ENCODE measurements around the gene CROCC.

Gene CROCC

DNA sequence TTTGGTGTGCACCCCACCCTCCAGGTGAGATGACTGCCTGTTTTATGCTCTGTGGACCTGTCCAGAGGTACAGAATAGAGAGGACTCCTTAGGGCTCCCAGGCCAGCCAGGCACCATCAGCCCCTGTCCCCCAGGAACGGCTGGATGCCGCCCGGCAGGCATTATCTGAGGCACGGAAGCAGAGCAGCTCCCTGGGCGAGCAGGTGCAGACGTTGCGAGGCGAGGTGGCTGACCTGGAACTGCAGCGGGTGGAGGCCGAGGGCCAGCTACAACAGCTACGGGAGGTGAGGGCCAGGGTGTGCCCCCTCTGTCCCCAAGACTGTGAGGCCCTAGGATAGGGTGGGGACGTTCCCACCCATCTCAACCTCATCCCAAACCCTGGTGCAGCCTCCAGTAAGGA, 47.9 kb downstream of the CROCC start:
- DNase-seq = no peak

DNA sequence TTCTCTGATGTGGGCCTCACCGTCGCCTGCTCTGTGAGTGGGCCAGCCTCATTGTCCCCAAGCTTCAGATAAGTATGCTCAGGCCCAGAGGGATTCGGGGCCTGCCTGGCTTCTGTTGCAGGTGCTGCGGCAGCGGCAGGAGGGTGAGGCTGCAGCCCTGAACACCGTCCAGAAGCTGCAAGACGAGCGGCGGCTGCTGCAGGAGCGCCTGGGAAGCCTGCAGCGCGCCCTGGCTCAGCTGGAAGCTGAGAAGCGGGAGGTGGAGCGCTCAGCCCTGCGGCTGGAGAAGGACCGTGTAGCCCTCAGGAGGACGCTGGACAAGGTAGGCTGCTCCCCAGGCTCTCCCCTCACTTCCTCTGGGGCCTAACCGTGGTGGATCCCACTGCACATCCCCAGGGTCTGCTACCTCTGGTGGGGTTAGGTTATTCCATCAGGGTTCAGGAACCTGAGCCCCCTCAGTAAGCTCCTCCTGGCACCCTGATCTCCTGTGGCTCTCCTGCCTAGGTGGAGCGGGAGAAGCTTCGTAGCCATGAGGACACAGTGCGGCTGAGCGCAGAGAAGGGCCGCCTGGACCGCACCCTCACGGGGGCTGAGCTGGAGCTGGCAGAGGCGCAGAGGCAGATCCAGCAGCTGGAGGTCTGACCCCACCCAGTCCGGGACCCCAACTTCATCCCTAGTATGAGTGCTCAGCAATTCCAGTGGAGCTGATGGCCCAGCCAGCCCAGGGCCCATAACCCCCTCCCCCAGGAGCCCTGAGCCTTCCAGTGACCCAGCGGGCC, 48.6 kb downstream of the CROCC start:
- no peak for DNase-seq

DNA sequence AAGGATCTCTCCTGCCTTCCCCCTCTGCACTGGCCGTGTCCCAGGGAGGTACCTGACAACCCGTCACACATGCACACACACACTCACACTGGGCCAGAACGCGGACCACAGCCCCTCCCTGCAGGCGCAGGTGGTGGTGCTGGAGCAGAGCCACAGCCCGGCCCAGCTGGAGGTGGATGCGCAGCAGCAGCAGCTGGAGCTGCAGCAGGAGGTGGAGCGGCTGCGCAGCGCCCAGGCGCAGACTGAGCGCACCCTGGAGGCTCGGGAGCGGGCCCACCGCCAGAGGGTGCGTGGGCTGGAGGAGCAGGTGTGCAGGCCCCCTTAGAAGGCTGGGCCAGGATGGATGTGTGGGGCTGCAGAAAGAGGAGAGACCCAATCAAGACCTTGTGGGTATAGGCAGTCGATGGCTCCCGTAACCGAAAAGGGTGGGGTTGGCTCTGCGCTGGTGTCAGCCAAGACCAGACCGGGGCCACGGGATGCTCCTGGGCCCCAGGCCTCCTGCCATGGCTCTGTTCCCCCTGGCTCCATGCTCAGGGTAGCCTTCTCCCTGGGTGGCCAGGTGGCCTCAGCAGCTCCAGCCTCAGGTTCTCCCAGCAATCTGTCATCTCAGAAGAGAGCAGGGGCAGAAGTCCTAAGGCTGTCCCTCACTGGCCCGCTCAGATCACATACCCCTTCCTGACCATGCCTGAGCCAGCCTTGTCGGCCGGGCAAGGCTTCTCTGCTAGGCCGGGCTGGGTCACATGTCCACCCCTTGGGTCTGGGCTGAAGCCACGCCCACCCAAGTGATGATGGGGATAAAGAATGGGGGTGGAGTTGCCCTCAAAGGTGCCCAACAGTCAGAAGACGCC, 49.8 kb downstream of the CROCC start:
- no peak for DNase-seq

DNA sequence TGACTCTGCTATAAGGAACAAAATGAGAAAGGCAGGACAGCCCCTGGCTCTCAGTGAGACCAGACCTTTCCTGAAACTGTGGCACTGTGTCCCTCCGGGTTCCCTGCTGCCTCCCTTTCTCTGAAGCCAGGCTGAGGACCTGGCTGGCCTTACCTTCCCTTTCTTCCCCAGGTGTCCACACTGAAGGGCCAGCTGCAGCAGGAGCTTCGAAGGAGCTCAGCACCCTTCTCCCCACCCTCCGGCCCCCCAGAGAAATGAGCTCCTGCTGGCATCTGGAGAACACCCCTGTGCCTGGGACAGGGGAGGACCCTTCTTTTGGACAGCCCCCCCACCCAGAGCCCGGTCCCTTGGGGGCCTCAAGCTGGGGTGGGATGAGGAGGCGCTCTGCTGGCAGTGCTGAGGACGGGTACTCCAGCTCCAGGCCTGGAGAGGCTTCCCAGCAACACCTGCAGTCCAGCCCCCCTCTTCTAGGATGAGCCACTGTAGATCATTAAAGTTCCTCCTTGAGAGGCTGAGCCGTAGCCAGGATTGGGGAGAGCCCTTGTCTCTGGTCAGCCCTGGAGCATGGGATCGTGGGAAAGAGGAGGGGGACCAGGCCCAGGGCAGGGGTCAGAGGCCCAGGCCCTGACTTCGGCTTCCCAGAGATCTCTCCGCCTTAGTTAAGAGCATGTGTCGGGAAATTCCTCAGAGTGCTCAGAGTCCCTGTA, 50.6 kb downstream of the CROCC start:
- DNase-seq = no peak

DNA sequence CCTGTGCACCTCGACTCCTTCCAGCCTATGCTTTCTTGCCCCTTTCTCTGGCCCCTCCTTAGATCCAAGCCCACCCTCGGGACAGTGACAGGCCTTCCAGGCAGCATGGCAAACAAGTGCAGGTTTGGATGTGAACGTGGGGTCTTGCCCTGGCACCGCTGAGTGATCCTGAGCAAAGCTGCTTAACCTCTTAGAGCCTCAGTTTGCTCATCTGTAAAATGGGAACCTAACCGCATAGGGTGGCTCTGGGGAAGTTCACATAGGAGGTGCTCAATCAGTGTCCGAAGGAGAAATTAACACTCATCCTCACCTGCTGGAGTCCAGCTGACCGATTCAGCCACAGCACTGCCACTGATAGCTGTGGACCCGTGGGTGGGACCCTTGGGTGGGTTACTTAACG, 51.5 kb downstream of the CROCC start:
- DNase-seq = no peak

DNA sequence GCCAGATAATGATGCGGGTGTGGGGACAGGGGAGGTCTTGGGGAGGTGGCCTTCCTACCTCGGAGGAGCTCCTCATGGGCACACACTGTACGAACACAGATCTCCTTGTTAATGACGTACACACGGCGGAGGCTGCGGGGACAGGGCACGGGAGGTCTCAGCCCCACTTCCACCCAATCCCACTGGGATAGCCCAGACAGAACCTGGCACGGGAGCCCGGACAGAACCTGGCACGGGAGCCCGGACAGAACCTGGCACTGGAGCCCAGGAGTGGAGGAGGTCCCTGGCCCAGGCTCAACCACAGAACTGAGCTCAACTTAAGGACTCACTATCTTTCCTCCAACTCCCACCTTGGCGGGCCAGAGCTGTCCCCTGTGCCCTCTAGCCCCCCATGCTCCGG, 53.5 kb downstream of the CROCC start:
- DNase-seq = no peak

DNA sequence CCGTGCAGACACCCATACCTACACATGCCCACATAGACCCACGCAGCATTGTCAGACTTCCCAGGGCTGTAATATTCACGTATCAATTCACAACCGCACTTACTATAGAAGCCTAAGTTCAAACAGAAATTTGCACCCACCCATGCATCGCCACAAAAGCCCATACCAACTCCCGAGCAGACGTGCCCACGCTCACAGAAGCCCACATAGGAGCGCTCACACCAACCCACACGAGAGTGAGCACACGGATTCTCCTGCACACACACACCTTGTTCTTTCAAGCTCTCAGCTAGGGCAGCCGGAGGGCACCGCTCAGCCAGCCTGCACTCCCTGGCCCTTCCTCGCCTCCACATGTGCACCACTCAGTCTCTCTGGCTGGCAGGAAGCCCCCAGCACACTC, 54.1 kb downstream of the CROCC start:
- no peak for DNase-seq

DNA sequence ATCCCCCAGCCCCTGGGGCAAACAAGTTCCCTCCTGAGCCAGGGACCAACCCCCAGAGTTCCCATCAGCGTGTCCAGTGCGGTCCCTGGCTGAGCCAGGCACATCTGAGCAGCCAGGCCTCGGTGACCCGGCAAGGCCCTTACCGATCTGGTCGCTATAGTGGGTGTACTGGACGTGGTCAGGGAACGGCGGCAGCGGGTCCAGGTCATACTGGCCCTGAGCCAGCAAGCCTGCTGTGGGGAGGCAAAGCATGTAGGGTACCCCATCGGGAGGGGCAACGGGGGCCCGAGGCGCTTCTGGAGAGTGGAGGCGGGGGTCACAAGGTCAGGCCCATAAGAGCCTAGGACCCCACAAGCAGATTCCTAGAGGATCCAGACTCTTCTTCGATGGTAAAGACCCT, 55.2 kb downstream of the CROCC start:
- DNase-seq = no peak

DNA sequence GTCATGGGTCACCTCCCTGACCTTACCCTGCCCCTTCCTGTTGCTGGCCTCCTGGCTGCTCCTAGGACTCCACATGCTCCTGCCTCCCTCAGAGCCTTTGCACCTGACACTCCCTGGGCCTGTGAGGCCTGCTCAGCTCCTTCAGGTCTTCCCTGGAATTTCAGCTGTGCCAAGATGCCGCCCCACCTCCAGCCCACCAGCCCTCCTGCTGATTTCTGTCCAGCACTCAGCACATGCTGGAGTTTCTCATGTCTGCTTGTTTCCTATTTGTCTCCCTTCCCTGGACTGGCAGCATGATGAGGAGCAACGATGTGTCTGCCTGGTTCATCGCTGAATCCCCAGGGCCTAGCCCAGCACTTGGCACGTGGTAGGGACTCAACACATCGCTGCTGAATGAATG, 55.6 kb downstream of the CROCC start:
- DNase-seq = no peak

DNA sequence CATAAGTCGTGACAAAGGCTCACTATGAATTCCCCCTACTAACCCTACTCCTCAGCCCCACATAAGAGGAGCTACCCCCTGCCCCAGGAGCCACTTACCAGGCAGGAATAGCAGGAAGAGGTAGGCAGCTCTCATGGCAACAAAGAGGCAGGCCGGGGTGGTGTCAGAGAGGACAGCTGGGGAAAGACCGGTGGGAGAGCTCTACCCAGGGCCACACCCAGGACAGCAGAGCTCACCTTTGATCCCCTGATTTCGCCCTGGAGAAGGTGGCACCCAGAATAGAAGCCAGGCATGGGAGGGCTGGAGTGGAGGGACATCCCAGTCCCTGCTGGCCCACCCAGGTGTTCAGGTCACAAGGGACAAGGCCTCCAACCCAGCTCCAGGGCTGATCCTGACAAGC, 56.4 kb downstream of the CROCC start:
- DNase-seq = no peak

DNA sequence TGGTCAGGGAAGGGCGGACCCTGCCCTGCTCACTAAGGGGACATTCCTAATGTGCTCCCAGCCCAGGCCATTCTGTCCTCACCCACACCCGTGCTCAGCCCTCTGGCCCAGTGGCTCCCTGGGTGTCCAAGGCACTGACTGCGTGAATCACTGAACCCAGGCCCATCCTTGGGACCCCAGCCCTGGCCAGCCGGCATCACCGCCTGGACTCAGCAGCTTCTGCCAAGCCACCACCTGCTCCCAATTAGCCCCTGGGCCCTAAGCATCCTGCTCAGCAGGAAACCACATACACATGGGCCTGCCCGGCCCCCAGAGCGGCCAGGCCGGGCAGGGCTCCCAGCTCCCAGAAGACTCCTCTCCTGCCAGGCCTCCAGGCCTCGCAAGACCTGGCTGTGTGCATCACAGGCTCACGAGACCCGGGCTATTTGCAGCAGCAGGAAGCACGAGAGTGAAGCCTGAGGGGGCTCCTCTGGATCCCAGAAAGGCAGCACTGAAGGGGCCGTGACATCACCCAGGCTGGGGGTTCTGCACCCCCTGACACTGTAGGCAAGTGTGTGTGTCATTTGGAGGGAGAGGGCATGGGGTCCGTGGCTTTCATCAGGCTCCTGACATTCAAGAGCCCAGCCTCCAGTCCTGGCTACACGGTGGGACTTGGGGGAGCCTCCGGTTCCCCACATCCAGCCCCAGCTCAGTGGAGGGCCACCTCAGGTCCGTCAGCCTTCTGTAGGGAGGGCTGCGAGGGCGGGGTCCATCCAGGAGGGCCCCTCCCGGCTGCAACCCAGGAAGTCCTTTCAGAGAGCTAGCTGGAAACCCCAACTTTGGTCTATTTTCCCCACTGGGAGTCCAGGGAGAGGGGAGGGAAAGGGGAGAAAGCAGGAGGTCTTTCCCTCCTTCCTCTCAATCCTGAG, 57.1 kb downstream of the CROCC start:
- no peak for DNase-seq

DNA sequence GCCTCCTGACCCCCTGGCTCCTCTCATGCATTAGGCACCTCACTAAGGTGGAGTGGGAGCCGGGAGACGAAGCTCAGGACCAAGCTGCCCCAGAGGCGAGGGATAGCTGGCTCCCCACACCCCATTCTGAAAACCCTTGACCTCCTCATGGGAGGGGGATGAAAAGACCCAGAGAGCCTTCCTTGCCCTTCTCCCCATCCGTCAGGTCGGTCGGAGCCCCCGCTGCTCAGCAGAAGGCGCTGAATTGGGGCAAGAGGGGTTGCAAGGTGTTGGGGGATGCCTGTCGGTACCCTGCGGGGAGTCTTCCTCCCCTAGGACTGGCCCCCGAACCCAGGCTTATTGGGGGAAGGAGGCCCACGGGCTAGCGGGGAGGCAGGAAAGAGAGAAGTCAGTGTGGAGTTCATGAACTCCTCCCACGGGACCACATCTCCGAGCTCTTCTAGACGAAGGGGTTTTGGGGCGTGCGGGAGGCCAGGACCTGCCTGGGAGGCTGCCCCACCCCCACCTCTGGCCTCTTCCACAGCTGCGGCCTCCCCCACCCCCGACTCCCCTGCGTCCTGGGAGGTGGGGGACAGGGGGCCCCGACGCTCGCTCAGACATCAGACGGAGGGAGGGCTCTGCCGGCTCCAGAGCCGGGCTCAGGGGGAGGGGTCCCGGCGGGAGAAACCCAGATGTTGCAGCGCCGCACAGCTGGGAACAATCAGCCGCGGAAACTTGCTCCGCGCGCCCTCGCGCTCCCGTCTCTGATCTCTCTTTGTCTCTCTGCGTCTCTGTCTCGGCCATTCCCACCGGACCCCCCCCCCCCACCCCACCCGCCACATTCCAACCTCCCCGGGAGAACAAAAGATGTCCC, 58.0 kb downstream of the CROCC start:
- no peak for DNase-seq

DNA sequence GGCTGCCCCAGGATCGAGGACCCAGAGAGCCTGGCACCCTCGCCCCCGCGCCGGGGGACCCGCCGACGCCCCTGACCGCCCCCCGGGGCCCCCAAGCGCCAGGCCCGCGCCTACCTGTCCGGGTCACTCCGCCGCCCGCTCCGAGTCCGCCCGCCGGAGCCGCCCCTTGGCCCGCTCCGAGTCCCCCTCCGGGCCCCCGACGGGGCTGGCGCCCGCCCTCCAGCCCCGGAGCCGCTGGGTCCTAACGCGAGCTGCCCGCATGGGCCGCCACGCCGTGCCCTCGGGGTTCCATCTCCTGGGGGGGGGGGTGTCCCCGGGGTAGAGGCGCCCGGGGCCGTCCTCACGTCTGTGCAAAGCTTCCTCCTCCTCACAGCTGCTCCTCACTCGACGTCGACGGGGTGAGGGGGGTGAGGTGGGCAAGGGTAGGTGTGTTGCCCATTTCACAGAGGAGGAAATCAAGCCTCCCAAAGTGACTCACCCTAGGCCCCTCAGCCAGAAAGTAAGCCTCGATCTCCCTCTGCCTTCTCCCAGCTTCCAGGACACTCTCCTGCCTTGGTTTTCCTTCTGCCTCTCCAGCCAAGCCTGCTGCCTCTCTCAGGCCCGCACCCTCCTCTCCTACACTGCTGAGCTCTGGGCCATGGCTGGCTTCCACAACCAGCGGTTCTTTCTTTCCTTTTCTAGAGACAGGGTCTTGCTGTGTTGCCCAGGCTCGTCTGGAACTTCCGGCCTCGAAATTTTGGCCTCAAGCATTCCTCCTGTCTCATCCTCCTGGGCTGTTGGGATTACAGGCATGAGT, 58.9 kb downstream of the CROCC start, which contains the start of gene MFAP2:
MFAP2 (minus strand) TSS at position 148 of the 796 bp plus-strand sequence. CDS start 2,347 bp downstream, outside the sequence.
- DNase-seq = no peak

DNA sequence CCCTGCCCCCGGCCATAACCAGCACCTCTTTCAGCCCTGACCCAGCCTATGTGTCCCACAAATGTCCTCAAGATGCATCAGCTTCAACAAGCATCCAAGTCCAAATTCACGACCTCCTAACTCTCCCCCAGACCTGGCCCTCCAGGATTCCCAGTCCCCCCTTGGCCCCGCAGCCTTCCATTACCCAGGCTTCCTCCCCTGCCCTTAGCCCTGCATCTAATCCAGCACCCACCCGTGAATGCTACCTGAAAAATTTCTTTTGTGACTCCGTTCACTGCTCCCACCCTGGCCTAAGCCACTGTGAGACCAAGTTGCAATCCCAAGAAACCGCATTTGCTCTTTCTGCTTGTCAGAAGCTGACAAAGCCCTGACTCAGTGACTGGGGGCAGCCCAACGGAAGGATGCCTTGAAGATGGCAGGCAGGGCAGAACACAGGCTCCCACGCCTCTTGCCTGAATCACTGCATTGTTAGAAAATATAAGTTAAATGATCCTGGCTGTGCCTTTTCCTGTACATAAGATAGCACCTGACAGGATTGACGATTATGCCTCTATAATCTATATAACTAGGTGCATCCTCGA, 59.6 kb downstream of the CROCC start:
- no peak for DNase-seq

DNA sequence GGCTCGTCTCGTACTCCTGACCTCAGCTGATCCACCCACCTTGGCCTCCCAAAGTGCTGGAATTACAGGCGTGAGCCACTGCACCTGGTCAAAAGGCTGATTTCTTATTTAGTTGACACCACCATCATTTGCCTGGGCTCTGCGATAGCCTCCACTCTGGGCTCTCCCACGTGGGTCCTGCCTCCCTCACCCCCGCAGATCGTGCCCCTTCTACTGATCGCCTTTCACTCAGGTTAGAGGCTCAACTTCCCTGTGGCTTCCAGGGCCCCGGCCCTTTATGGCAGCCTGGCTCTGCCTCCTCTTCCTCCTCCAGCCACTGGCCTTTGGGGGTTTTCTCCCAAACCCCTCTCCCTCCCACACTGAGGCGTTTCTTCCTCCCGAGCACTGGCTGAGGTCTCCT, 61.2 kb downstream of the CROCC start:
- DNase-seq = no peak

DNA sequence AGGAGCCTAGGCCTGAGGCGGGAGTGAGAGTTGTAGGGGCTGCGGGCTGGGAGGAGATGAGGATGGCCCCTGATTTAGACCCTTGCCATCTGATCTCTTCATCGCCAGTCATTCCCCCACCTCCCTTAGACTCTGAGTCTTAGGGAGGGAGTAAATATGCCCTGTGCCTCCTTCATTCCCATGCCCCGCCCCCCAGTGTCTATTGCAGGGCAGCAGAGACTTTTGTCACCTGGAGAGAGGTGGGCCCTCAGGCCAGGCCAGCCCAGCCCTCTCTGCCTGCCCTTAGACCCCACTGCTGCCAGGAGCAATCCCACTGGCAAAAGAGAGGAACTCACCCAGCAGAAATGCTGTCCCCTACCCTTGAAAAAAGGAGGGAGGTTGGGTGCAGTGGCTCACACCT, 61.9 kb downstream of the CROCC start:
- no peak for DNase-seq

DNA sequence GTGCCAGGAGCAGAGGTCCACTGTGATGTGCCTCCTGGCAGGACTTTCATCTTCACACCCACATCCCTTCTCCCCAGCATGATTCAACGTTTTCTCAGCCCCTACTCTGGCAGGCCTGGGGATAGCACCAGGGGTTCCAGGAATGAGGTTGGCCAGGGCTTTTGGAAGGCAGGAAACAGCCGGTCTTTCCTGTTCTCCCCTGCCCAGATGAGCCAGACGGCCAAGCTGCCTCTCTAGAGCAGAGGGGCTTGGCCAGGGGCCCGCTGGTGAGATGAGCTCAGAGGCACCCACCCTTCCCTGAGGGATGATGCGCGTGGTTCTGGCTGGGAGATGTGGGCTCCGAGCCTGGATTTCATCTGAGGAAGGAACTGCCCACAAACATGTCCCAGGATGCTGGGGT, 63.0 kb downstream of the CROCC start:
- DNase-seq = no peak

DNA sequence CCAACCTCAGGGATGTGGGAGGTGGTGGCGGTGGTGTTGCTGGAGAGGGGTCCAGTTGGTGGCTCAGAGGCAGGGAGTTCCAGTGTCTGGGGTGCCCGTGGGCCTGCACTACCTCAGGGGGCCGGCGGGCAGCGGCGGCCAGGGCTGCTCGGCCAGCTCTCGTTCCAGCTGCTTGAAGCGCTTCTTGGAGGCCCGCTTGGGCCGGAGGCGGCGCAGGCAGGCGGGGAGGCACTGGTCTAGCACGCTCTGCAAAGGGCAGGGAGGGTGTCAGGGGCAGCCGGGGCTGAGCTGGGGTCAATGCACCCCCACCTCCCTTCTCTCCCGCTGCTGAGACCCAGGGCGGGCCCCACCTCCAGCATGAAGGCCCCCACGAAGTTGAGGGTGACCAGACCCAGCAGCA, 64.4 kb downstream of the CROCC start:
- no peak for DNase-seq

DNA sequence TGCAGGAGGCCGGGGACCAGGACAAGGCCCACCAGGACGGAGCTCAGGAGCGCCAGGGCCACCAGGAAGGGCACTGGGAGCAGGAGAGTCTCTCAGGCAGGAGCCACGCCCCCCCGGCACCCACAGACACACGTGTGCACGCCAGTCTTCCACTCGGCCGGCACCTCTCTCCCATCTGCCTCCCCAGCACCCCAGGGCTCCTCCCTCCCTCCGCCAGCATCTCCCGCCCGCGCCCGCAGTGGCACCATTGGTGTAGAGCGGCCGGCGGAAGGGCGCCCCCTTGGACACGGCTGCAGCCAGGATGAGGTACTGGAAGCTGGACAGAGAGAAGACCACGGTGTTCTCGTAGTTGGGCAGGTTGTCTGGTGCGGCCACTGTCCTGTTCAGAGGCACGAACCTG, 64.8 kb downstream of the CROCC start:
- no peak for DNase-seq

DNA sequence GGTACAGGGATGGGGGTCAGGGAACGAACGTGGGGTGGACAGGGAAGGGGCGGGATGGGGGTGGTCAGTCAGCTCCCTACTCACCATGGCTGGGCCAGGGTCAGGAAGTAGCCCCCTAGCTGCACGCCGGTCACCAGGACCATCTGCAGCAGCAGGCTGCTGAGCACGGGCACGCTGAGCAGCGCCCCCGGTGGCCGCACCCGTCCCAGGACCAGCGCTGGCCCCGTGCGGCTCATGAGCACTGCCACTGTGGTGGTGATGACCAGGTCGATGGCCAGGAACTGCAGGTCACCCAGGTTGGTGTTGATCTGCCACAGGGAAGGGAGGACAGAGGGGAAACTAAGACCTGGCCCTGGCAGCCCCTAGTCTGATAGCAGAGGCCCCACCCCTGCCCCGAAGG, 65.2 kb downstream of the CROCC start:
- DNase-seq = no peak

Data from CD4-positive, alpha-beta T cell treated with Interleukin-17A for 1 hour (primary cell).